ENCODE measurements around the gene CCNL1. TPM values are rescaled to one million over a fixed set of nuclear protein-coding genes. Genes with fewer than 3 reads are reported as not detected.
"Not testable (repeated sequence)": the region's sequence is repeated elsewhere in the genome, so short reads cannot be mapped to it uniquely, and the experiment has no call there.

The CCNL1 gene
- total RNA-seq, 1 donor from 2014 or later, result 19.2 TPM

- H3K36me3 ChIP-seq, result no peaks in the 10 kb centered on the region
- no peak for TF ChIP-seq CTCF (IDR thresholded peaks at IDR 0.05; ENCODE audit: borderline replicate concordance)
- no peaks in the 10 kb centered on the region for H3K9me3 ChIP-seq (replicated peaks)
- intact Hi-C loops (cut with micrococcal nuclease), result no loop called here
- H3K27me3 ChIP-seq (ENCODE audit: low read depth), result no peaks in the 10 kb centered on the region
- H3K27ac ChIP-seq (replicated peaks), result peak overlapping the region; percentile 100
- DNase-seq, result peak; percentile 99
- peak overlapping the region; percentile 76 for H3K4me3 ChIP-seq
- peaks cover 35% of the 10 kb centered on the region for H3K4me1 ChIP-seq
Measured at GRCh38 chr3:157174649-157175498, 14.9 kb upstream of the CCNL1 start.

GRCh38 chr3:157174290-157174648 is 14.3 kb upstream of the CCNL1 start:
- intact Hi-C loops (cut with micrococcal nuclease), result no loop called here
- H3K36me3 ChIP-seq, result no peaks in the 10 kb centered on the region
- H3K9me3 ChIP-seq (replicated peaks), result no peaks in the 10 kb centered on the region
- no peaks in the 10 kb centered on the region for H3K27me3 ChIP-seq (ENCODE audit: low read depth)
- H3K4me3 ChIP-seq, result peak overlapping the region; percentile 76
- DNase-seq, result no peak
- no peak for TF ChIP-seq CTCF (IDR thresholded peaks at IDR 0.05; ENCODE audit: borderline replicate concordance)
- H3K27ac ChIP-seq (replicated peaks), result peak overlapping the region; percentile 100
- H3K4me1 ChIP-seq, result peaks cover 35% of the 10 kb centered on the region

- peaks cover 35% of the 10 kb centered on the region for H3K4me1 ChIP-seq
- H3K36me3 ChIP-seq; DNase-seq; H3K27ac ChIP-seq (replicated peaks); H3K4me3 ChIP-seq; H3K27me3 ChIP-seq (ENCODE audit: low read depth); H3K9me3 ChIP-seq (replicated peaks); intact Hi-C loops (cut with micrococcal nuclease): not testable (repeated sequence)
Measured at GRCh38 chr3:157173343-157173742, 13.4 kb upstream of the CCNL1 start.

GRCh38 chr3:157172746-157173145 is 12.8 kb upstream of the CCNL1 start:
- no peaks in the 10 kb centered on the region for H3K36me3 ChIP-seq
- intact Hi-C loops (cut with micrococcal nuclease), result no loop called here
- H3K27ac ChIP-seq (replicated peaks), result no peak overlapping the region
- H3K27me3 ChIP-seq (ENCODE audit: low read depth), result no peaks in the 10 kb centered on the region
- no peak overlapping the region for H3K4me3 ChIP-seq
- DNase-seq, result no peak
- H3K9me3 ChIP-seq (replicated peaks), result no peaks in the 10 kb centered on the region
- peaks cover 35% of the 10 kb centered on the region for H3K4me1 ChIP-seq
- TF ChIP-seq CTCF (IDR thresholded peaks at IDR 0.05; ENCODE audit: borderline replicate concordance), result no peak

GRCh38 chr3:157170861-157171260 is 10.9 kb upstream of the CCNL1 start:
- no peaks in the 10 kb centered on the region for H3K27me3 ChIP-seq (ENCODE audit: low read depth)
- TF ChIP-seq CTCF (IDR thresholded peaks at IDR 0.05; ENCODE audit: borderline replicate concordance), result no peak
- no peaks in the 10 kb centered on the region for H3K9me3 ChIP-seq (replicated peaks)
- no peak for DNase-seq
- no peaks in the 10 kb centered on the region for H3K36me3 ChIP-seq
- H3K4me1 ChIP-seq, result peaks cover 17% of the 10 kb centered on the region
- no peak overlapping the region for H3K27ac ChIP-seq (replicated peaks)
- intact Hi-C loops (cut with micrococcal nuclease), result no loop called here
- H3K4me3 ChIP-seq, result no peak overlapping the region

- TF ChIP-seq CTCF (IDR thresholded peaks at IDR 0.05; ENCODE audit: borderline replicate concordance), result no peak
- H3K36me3 ChIP-seq, result no peaks in the 10 kb centered on the region
- intact Hi-C loops (cut with micrococcal nuclease), result no loop called here
- H3K9me3 ChIP-seq (replicated peaks), result no peaks in the 10 kb centered on the region
- DNase-seq, result no peak
- no peaks in the 10 kb centered on the region for H3K4me1 ChIP-seq
- H3K27ac ChIP-seq (replicated peaks), result no peak overlapping the region
- no peaks in the 10 kb centered on the region for H3K27me3 ChIP-seq (ENCODE audit: low read depth)
- H3K4me3 ChIP-seq, result no peak overlapping the region
Measured at GRCh38 chr3:157167371-157168042, 7.6 kb upstream of the CCNL1 start.
